ENCODE results near the gene HYCC1.

DNA sequence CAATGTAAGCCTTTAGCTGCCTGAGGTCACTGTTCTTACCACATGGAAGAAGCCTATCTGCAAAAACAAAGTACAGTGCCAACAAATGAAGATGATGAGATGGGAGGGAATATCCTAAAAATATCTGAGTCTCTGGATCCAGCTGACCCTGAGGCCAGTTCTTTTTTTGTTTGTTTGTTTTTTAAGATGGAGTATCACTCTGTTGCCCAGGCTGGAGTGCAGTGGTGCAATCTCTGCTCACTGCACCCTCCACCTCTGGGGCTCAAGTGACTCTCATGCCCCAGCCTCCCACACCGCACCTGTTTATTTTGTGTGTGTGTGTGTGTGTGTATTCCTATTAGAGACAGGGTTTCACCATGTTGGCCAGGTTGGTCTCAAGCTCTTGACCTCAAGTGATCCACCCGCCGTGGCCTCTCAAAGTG lies 44.9 kb downstream of the HYCC1 start:
- TF ChIP-seq, protein P1, sequence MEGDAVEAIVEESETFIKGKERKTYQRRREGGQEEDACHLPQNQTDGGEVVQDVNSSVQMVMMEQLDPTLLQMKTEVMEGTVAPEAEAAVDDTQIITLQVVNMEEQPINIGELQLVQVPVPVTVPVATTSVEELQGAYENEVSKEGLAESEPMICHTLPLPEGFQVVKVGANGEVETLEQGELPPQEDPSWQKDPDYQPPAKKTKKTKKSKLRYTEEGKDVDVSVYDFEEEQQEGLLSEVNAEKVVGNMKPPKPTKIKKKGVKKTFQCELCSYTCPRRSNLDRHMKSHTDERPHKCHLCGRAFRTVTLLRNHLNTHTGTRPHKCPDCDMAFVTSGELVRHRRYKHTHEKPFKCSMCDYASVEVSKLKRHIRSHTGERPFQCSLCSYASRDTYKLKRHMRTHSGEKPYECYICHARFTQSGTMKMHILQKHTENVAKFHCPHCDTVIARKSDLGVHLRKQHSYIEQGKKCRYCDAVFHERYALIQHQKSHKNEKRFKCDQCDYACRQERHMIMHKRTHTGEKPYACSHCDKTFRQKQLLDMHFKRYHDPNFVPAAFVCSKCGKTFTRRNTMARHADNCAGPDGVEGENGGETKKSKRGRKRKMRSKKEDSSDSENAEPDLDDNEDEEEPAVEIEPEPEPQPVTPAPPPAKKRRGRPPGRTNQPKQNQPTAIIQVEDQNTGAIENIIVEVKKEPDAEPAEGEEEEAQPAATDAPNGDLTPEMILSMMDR (IDR thresholded peaks at IDR 0.05): no peak
- TF ChIP-seq POLR2A (IDR thresholded peaks at IDR 0.05): no peak

Measured in lower leg skin (tissue), 3 donors.